Endodermal cell (in vitro differentiated cells): ENCODE results near the gene THSD4. TPM values are rescaled to one million over a fixed set of nuclear protein-coding genes. Genes with fewer than 3 reads are reported as not detected.

Experiments
- DNase-seq: peaks from one replicate; pipeline ENCODE4 v3.0.0-alpha.2; 2017
- H3K27ac ChIP-seq: 2 replicates; pipeline ENCODE4 v1.5.1; 2013; ENCODE audit warnings: mild to moderate bottlenecking, low read depth, low read length, moderate library complexity
- H3K27me3 ChIP-seq: 2 replicates; pipeline ENCODE4 v1.6.1; 2013; ENCODE audit warnings: mild to moderate bottlenecking, low read length, moderate library complexity; ENCODE audit not compliant: insufficient read depth, control insufficient read depth, poor library complexity, severe bottlenecking
- H3K36me3 ChIP-seq: 2 replicates; pipeline ENCODE4 v1.7.0; 2013; ENCODE audit warnings: mild to moderate bottlenecking, low read length, moderate library complexity; ENCODE audit not compliant: control insufficient read depth, insufficient read depth
- H3K4me1 ChIP-seq: one replicate; pipeline ENCODE4 v1.7.0; 2013; ENCODE audit warnings: low read length; ENCODE audit not compliant: control insufficient read depth, insufficient read depth
- H3K4me3 ChIP-seq: 2 replicates; pipeline ENCODE4 v1.5.1; 2013; ENCODE audit warnings: mild to moderate bottlenecking, low read length, moderate library complexity
- H3K9ac ChIP-seq: 2 replicates; pipeline ENCODE4 v1.6.1; 2013; ENCODE audit warnings: mild to moderate bottlenecking, low read length, moderate library complexity; ENCODE audit not compliant: poor library complexity, severe bottlenecking; ENCODE audit errors: extremely low read depth
- H3K9me3 ChIP-seq: 2 replicates; pipeline ENCODE4 v1.6.1; 2013; ENCODE audit warnings: mild to moderate bottlenecking, low read length, moderate library complexity; ENCODE audit not compliant: control insufficient read depth
- H3K27ac Mint-ChIP-seq: 2 replicates; pipeline ENCODE4 v1.8.0; 2020; ENCODE audit warnings: mixed read lengths
- H3K27me3 Mint-ChIP-seq: 2 replicates; pipeline ENCODE4 v1.8.0; 2021; ENCODE audit warnings: mild to moderate bottlenecking, mixed read lengths; ENCODE audit not compliant: insufficient read depth
- H3K36me3 Mint-ChIP-seq: 2 replicates; pipeline ENCODE4 v1.8.0; 2020; ENCODE audit warnings: low read depth, mixed read lengths
- H3K4me1 Mint-ChIP-seq: 2 replicates; pipeline ENCODE4 v1.8.0; 2020; ENCODE audit warnings: mixed read lengths
- H3K4me3 Mint-ChIP-seq: 2 replicates; pipeline ENCODE4 v1.8.0; 2020; ENCODE audit warnings: mild to moderate bottlenecking, moderate library complexity, mixed read lengths
- H3K9me3 Mint-ChIP-seq: 2 replicates; pipeline ENCODE4 v1.8.0; 2020; ENCODE audit warnings: mild to moderate bottlenecking, mixed read lengths
- WGBS, 2 experiments: methylation state at CpG; one replicate each; pipeline versions ENCODE4 v1.1.5 to v1.1.7; 2013; ENCODE audit warnings: missing lambda C conversion rate in 2 of 2, mixed read lengths in 1 of 2; ENCODE audit not compliant: insufficient coverage in 1 of 2, insufficient read length in 1 of 2; 5-methylcytosine and 5-hydroxymethylcytosine counted together
- total RNA-seq, 2 donors: library from RNA; stranded (reverse); fragmentation: NEBNext Ultra II Directional in 1 of 2; extraction: Animal tissue kit (Norgen Biotek cat#: 25700) in 1 of 2; gene quantifications; 2 replicates in 1 of 2; 3 replicates in 1 of 2; pipeline ENCODE4 v1.2.1, GENCODE V29; 2021
- TF ChIP-seq, protein P1 (sequence below): fragments of 200-600 bp; sonication (generic); conservative IDR thresholded peaks from 2 replicates; pipeline ENCODE4 v1.5.0; 2021; ENCODE audit warnings: antibody characterized with exemption, mild to moderate bottlenecking

THSD4 gene
- total RNA-seq, 2 donors from 2014 or later = 4.6 to 5.4 TPM

GRCh38 chr15:71549697-71550096 is 434.4 kb downstream of the THSD4 start:
- TF ChIP-seq, protein P1, sequence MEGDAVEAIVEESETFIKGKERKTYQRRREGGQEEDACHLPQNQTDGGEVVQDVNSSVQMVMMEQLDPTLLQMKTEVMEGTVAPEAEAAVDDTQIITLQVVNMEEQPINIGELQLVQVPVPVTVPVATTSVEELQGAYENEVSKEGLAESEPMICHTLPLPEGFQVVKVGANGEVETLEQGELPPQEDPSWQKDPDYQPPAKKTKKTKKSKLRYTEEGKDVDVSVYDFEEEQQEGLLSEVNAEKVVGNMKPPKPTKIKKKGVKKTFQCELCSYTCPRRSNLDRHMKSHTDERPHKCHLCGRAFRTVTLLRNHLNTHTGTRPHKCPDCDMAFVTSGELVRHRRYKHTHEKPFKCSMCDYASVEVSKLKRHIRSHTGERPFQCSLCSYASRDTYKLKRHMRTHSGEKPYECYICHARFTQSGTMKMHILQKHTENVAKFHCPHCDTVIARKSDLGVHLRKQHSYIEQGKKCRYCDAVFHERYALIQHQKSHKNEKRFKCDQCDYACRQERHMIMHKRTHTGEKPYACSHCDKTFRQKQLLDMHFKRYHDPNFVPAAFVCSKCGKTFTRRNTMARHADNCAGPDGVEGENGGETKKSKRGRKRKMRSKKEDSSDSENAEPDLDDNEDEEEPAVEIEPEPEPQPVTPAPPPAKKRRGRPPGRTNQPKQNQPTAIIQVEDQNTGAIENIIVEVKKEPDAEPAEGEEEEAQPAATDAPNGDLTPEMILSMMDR = no peak
- H3K4me1 Mint-ChIP-seq = peaks cover 2% of the 10 kb centered on the region
- no peak for DNase-seq
- H3K27ac Mint-ChIP-seq = no peak overlapping the region
- Histone ChIP-seq H3K27ac (no peak overlapping the region), H3K4me3 (no peak overlapping the region), H3K36me3 (no peaks in the 10 kb centered on the region), H3K9me3 (no peaks in the 10 kb centered on the region), H3K4me1 (no peaks in the 10 kb centered on the region), H3K27me3 (no peaks in the 10 kb centered on the region), H3K9ac (no peak overlapping the region)
- H3K4me3 Mint-ChIP-seq = no peak overlapping the region
- H3K27me3 Mint-ChIP-seq = no peaks in the 10 kb centered on the region
- 80 to 83% methylated on average over 4 to 5 of the region's 5 CpGs for WGBS, 2 experiments
- no peaks in the 10 kb centered on the region for H3K36me3 Mint-ChIP-seq
- H3K9me3 Mint-ChIP-seq = peaks cover 3% of the 10 kb centered on the region

GRCh38 chr15:71551566-71551965 is 436.3 kb downstream of the THSD4 start:
- Histone ChIP-seq H3K36me3 (no peaks in the 10 kb centered on the region), H3K9me3 (no peaks in the 10 kb centered on the region), H3K4me3 (no peak overlapping the region), H3K27me3 (no peaks in the 10 kb centered on the region), H3K4me1 (no peaks in the 10 kb centered on the region), H3K27ac (no peak overlapping the region), H3K9ac (no peak overlapping the region)
- Mint-ChIP-seq H3K9me3 (no peaks in the 10 kb centered on the region), H3K27me3 (no peaks in the 10 kb centered on the region), H3K4me3 (no peak overlapping the region), H3K36me3 (no peaks in the 10 kb centered on the region), H3K4me1 (peaks cover 2% of the 10 kb centered on the region), H3K27ac (no peak overlapping the region)
- WGBS, 2 experiments = 95 to 100% methylated on average over 3 to 5 of the region's 5 CpGs
- TF ChIP-seq, protein P1 = no peak
- DNase-seq = no peak

DNA sequence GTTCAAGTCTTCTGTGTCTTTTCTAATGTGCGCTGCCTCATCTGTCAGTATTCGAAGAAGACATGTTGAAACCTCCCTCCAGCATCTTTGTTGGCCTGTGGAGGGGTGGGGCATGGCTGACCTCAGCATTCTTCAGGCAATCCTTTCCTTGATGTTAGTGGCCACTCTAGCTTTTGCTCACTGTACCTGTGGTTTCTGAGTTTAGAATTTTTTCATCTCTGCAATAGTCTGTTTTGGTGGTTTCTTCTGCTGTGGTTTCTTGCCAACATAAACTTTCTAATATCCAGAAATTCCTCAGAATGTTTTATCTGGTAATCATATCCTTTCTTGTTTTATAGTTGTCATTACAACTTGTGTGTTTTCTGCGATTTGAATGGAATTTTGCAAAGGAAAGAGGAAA is 443.8 kb downstream of the THSD4 start:
- Histone ChIP-seq H3K27ac (no peak overlapping the region), H3K36me3 (no peaks in the 10 kb centered on the region), H3K9me3 (no peaks in the 10 kb centered on the region), H3K4me3 (no peak overlapping the region), H3K9ac (no peak overlapping the region), H3K4me1 (no peaks in the 10 kb centered on the region), H3K27me3 (no peaks in the 10 kb centered on the region)
- Mint-ChIP-seq H3K4me3 (no peak overlapping the region), H3K27me3 (no peaks in the 10 kb centered on the region), H3K27ac (no peak overlapping the region), H3K4me1 (no peaks in the 10 kb centered on the region), H3K9me3 (no peaks in the 10 kb centered on the region), H3K36me3 (no peaks in the 10 kb centered on the region)
- no peak for DNase-seq
- WGBS, 2 experiments = 67 to 98% methylated on average over 1 to 3 of the region's 3 CpGs
- TF ChIP-seq, protein P1 = no peak
